ENCODE measurements around the gene ZBTB16. TPM values are rescaled to one million over a fixed set of nuclear protein-coding genes. Genes with fewer than 3 reads are reported as not detected.

The ZBTB16 gene
- total and polyA plus RNA-seq, 2 of the 4 experiments (the other 2 are of a cell fraction) = not detected

- dilution Hi-C loops (cut with HindIII; ENCODE audit: low sequenced_read_pairs, unreplicated experiment) = no loop called here
- Histone ChIP-seq H4K5ac (ENCODE audit: low read depth, low read length) (no peak overlapping the region), H3K14ac (replicated peaks; ENCODE audit: low read depth, low read length) (no peak overlapping the region), H3K4ac (ENCODE audit: low read depth, low read length) (no peak overlapping the region), H3K4me2 (ENCODE audit: low read depth, low read length) (no peak overlapping the region), H3K18ac (ENCODE audit: low read depth, low read length) (no peak overlapping the region), H2AK9ac (replicated peaks; ENCODE audit: low read depth, low read length, poor library complexity) (no peak overlapping the region), H3K36me3 (ENCODE audit: control insufficient read depth, insufficient read depth, low read length) (no peaks in the 10 kb centered on the region), H2BK5ac (ENCODE audit: low read depth, low read length, poor library complexity, severe bottlenecking) (no peak overlapping the region), H2AK5ac (ENCODE audit: low read depth, low read length) (no peak overlapping the region), H4K8ac (ENCODE audit: low read depth in 2 of 2, low read length in 2 of 2) (no peak overlapping the region), H3K4me3 (ENCODE audit: insufficient read depth, low read depth, low read length) (no peak overlapping the region), H2AFZ (replicated peaks; ENCODE audit: low read length, poor library complexity) (no peak overlapping the region), H3K56ac (ENCODE audit: extremely low read depth, insufficient read depth, low read length) (no peak overlapping the region), H3K79me1 (ENCODE audit: low read depth in 1 of 2, low read length in 2 of 2) (no peaks in the 10 kb centered on the region), H3K4me1 (ENCODE audit: control insufficient read depth, insufficient read depth, low read length) (peaks cover 18% of the 10 kb centered on the region), H2BK20ac (ENCODE audit: low read depth, low read length) (no peak overlapping the region), H3K9me1 (ENCODE audit: insufficient read depth, low read length) (peaks cover 3% of the 10 kb centered on the region; the same call in 1 of the 2 replicates), H3K27ac (ENCODE audit: insufficient read depth, low read length) (no peak overlapping the region), H3K23ac (ENCODE audit: low read depth, low read length) (no peak overlapping the region), H4K91ac (ENCODE audit: insufficient read depth, low read depth, low read length) (no peak overlapping the region), H3K9me3 (ENCODE audit: control insufficient read depth, insufficient read depth, low read length) (no peaks in the 10 kb centered on the region), H3K27me3 (ENCODE audit: control insufficient read depth, insufficient read depth, low read length) (no peaks in the 10 kb centered on the region), H3K9ac (ENCODE audit: low read depth, low read length) (no peak overlapping the region), H2BK120ac (ENCODE audit: low read depth, low read length) (no peak overlapping the region), H4K20me1 (ENCODE audit: insufficient read depth, low read length) (no peaks in the 10 kb centered on the region), H2BK15ac (ENCODE audit: low read depth, low read length) (no peak overlapping the region)
- ATAC-seq (ENCODE audit: low read depth) = no peak
- ChIA-PET CTCF (no interaction called here), POLR2A (ENCODE audit: unreplicated experiment) (no interaction called here)
- whole genome bisulfite sequencing, 2 experiments (ENCODE audit: extremely low coverage in 2 of 2, insufficient read length in 1 of 2) = 90% methylated on average over 2 of the region's 3 CpGs; no CpG with 5 or more reads in 1 of the 2 experiments
- intact Hi-C loops (cut with micrococcal nuclease) = loop anchor here (5.0 kb wide), 3 partner anchors 119 to 1994 kb away; partner anchors contain the start of genes C11orf71 and RBM7
- TF ChIP-seq, protein P1, sequence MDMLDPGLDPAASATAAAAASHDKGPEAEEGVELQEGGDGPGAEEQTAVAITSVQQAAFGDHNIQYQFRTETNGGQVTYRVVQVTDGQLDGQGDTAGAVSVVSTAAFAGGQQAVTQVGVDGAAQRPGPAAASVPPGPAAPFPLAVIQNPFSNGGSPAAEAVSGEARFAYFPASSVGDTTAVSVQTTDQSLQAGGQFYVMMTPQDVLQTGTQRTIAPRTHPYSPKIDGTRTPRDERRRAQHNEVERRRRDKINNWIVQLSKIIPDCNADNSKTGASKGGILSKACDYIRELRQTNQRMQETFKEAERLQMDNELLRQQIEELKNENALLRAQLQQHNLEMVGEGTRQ (IDR thresholded peaks at IDR 0.05; ENCODE audit: low read depth, low read length) = no peak
- no peak for TF ChIP-seq MAZ (IDR thresholded peaks at IDR 0.05; ENCODE audit: borderline replicate concordance, low read depth, low read length)
- no peak for TF ChIP-seq CEBPB (IDR thresholded peaks at IDR 0.05; ENCODE audit: low read depth, low read length)
- no peak for TF ChIP-seq ELK1 (IDR thresholded peaks at IDR 0.05; ENCODE audit: borderline replicate concordance, low read depth, low read length)
- TF ChIP-seq RFX5 (IDR thresholded peaks at IDR 0.05; ENCODE audit: low read depth, low read length) = no peak
- no peak for TF ChIP-seq SMC3 (IDR thresholded peaks at IDR 0.05; ENCODE audit: low read depth, low read length)
- TF ChIP-seq RCOR1 (IDR thresholded peaks at IDR 0.05; ENCODE audit: insufficient replicate concordance, low read length) = no peak
- no peak for TF ChIP-seq MAFK (IDR thresholded peaks at IDR 0.05; ENCODE audit: low read depth, low read length)
- TF ChIP-seq, protein P2, sequence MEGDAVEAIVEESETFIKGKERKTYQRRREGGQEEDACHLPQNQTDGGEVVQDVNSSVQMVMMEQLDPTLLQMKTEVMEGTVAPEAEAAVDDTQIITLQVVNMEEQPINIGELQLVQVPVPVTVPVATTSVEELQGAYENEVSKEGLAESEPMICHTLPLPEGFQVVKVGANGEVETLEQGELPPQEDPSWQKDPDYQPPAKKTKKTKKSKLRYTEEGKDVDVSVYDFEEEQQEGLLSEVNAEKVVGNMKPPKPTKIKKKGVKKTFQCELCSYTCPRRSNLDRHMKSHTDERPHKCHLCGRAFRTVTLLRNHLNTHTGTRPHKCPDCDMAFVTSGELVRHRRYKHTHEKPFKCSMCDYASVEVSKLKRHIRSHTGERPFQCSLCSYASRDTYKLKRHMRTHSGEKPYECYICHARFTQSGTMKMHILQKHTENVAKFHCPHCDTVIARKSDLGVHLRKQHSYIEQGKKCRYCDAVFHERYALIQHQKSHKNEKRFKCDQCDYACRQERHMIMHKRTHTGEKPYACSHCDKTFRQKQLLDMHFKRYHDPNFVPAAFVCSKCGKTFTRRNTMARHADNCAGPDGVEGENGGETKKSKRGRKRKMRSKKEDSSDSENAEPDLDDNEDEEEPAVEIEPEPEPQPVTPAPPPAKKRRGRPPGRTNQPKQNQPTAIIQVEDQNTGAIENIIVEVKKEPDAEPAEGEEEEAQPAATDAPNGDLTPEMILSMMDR (conservative IDR thresholded peaks at IDR 0.05; ENCODE audit: low read depth, low read length) = no peak
- TF ChIP-seq NFE2L2 (IDR thresholded peaks at IDR 0.05; ENCODE audit: low read depth, low read length) = no peak
- no peak for TF ChIP-seq FOS (IDR thresholded peaks at IDR 0.05; ENCODE audit: low read depth, low read length)
- TF ChIP-seq MXI1 (IDR thresholded peaks at IDR 0.05; ENCODE audit: borderline replicate concordance, low read depth, low read length) = no peak
- in situ Hi-C loops (cut with MboI; ENCODE audit: low sequenced_read_pairs) = loop anchor here (5.0 kb wide), 1 partner anchor 469 kb away; no protein-coding TSS in a partner anchor
- BruUV-seq (replicated peaks) = no TSS peak
- DNase-seq = no peak
Measured at GRCh38 chr11:114283422-114283821, 223.9 kb downstream of the ZBTB16 start.

All from IMR-90 (cell line).